ENCODE data around the gene DMGDH.

The DMGDH gene

DNA sequence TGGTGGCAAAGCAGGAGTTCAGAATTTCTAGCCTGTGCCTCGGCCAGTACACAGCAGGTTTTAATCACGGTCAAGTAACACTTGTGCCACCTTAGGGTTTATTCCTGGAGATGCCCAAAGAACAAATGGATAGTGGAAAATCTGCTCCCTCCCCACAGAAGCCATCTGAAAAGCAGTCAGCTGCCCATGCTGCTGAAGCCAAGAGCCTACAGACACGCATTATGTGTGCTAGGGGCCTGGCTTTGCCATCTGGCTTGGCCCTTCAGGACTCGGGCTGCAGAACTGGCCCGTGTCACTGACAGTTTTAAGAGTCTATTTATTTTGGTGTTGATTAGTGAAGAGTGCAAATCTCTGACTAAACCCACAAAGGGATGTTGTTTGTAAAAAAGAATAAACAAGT, 95.5 kb downstream of the DMGDH start:
- no peak for DNase-seq (ENCODE audit: low read depth)

DNA sequence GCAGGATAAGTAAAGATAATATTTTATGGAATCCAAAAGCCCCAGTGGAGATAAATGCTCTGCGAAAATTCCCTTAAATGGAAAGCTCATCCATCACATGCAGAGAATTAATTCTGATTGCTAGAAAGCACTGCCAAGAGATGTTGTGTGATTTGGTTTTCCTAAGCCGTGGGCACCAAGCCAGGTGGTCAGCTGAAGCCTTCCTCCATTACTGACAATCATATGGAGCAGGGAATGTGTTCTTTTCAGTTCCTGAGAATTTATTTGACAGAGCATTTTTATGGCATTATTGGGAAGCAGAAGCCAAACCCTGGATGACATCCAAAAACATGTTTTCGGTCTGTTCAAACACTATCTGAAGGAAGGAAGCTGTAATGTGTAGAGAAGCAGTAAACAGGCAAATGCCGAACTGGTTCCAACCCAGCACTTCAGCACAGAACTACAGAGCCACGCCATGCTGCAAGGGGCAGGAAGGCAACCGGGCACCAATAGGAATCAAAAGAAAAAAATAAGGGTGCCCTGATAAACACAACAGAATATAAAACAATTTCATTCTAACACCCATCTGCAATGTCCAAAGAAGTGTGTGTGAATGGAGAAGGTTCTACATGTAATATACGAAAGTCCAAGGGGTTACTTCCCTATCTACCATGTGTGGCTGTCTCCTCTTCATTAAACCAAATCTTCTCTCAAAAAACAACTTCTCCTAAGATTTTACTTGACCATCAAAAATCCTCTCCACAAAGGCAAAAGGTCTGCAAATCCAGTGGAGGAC, 96.6 kb downstream of the DMGDH start:
- peak; percentile 19 for DNase-seq (ENCODE audit: low read depth)

DNA sequence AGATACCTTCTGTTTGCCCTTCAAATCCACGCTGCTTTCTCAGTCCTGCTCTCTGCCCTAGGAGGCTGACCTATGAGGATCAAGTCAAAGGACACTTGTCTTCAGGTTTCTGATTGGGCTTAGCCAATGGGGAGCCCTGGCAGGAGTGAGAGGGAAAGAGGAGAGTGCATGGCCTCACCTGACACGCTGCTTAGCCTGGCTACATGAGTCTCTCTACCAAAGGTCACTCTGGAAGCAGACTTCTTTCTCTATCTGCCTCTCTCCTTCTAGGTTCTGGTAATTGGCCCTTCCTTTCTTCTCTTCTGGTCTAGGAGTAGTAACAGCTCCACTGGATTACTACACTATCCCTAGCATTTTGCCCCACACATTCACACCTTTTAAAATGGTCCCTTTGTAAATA, 97.5 kb downstream of the DMGDH start:
- no peak for DNase-seq (ENCODE audit: low read depth)

DNA sequence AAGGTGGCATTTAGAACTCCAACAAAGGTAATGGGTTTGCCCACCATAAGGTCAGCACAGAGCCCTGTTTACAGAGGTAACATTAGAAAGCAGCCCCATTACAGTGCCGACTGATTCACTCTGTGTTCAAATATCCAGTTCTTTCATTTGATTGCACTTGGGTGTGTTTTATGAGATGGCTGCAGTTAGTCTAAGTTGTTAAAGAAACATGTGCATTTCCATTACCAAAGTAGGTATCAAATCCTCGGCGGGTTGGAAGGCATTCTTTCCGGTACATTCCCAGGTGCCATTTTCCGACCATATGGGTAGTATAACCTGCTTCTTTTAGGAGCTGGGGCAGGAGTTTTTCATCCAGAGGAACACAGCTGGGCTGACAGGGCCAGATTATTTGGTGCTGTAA, 100.7 kb downstream of the DMGDH start:
- no peak for DNase-seq (ENCODE audit: low read depth)

DNA sequence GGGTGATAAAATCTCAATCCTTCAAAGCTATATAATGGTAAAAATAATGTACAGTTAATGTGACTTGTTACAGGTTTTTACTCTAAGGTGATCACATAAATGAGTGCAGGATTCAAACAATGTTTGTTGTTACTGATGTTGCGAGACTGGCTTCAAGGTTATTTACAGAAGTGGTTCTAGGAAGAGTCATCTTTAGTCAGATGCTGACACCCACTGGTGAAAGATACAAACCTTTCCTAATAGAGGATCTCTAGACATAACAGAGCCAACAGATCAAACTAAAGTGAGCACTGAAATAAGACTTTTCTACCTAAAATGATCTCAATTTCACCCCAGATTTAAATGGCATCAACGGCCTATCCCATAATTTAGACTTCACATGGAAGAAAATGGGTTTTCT, 104.6 kb downstream of the DMGDH start:
- peak; percentile 64 for DNase-seq (ENCODE audit: low read depth)

DNA sequence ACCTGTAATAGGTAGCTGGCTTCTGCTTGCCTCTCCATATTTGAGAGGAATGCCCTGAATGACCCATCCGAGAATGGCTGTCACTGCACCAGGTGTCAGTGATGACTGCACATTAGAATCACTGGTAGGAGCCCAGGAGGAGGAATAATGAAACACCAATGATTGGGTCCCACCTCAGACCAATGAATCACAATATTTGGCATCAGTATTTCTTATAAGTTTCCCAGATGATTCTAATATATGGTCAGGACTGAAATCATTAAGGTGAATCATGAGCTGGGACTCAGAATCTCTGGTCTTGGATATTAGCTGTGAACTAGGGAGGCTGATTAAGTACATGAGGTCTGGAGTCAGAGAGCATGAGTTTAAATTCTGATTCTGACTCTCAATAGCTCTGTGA, 107.7 kb downstream of the DMGDH start:
- DNase-seq (ENCODE audit: low read depth): no peak

DNA sequence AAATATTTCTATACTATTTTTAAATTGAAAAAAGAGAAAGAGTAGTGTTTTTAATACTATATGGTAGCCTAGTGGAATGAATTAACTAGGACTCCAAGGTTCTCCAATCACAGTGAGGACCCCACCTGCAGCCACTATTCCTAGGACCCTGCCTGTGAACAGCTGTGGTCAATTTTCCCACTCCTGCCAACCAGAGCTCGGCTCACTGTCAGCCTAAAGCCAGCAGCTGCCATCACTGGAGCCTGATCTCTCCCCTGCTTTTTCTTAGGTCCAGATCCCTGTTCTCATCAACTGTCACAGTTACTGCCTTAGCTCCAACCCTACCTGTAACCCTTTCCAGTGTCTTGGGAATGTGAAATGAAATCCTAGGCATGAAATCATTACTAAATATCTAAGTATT, 109.7 kb downstream of the DMGDH start:
- no peak for DNase-seq (ENCODE audit: low read depth)

DNA sequence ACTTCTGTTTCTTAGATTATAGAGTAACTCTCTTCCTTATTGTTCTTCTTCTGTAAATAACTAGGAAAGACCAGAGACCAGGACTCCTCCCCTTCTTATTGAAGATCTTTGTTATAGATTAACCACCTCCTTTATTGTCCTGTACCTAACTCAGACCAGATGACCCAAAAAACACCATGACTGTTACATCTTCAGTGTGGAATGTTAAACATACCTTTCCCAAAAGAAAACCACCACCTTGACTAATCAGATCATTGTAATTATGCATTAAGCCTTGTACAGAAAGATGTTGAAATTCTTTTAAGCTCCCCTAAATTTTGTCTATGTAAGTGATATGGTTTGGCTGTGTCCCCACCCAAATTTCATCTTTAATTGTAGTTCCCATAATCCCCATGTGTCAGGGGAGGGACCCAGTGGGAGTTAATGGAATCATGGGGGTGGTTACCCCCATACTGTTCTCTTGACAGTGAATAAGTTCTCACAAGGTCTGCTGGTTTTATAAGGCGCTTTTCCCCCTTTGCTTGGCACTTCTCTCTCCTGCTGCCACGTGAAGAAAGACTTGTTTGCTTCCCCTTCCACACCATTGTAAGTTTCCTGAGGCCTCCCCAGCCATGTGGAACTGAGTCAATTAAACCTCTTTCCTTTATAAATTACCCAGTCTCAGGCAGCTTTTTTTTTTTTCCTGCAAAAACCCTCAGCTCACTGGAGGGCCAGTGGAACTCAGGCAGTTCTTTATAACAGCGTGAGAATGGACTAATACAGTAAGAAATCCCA, 110.6 kb downstream of the DMGDH start:
- no peak for DNase-seq (ENCODE audit: low read depth)

DNA sequence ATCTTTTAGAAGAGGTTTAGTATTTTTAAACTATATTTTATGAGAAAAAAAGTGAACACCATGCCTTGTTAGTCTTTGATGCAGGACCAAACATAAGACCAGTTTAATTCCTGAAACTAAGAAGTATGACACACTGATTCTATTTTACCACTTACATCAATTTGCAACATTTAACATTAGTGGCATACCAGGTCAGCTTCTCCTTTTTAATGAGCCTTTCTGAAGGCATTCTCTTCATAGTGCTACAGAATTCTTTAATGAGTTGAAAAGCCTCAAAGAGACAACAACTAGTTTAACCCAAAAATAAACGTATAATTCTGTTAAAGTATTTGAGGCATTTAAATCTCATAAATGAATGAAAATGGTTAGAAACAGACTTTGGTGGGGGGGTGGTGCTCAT, 112.6 kb downstream of the DMGDH start:
- DNase-seq (ENCODE audit: low read depth): no peak

DNA sequence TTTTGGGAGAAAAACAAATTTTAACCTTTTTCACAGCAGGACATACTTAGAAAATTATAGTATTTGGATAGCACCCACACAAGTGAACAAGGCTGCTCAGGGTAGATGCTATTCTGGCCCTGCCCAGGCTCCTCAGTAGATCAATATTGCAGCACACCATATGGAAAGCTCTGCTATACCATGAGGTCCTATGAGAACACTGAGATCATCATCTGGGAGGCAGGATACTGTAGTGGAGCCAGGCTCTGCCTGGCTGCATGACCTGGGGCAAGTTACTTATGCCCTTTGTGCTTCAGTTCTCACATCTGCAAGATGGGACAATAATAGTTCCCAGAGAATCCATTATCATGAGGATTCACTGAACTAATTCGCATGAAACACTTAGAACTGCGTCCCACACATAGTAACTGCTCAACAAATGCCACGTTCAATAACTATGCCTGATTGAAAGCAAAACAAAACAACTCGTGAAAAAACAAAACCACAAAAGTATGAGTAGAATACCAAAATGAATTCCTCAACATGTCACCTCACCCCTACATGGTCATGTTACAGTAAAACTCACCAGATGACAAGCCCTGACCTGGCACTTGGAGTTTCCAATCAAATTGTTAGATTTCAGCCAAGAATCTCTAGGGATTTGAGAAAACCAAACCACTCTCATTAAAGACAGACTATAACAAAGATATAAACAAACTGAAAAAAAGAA, 116.2 kb downstream of the DMGDH start:
- peak; percentile 50 for DNase-seq (ENCODE audit: low read depth)

All from fibroblast of gingiva (primary cell).